Activated CD4-positive, alpha-beta T cell treated with anti-CD3 and anti-CD28 coated beads, Interleukin-2, amount 50 U/mL, for 4 hours (primary cell): Measurements from ENCODE around the gene UBE2G2.

Experiments
- DNase-seq, 2 experiments: peaks; one replicate each; pipeline ENCODE4 v3.0.0-alpha.2; 2020

Gene UBE2G2

GRCh38 chr21:44742418-44743153 lies 59.0 kb downstream of the UBE2G2 start:
- no peak for DNase-seq

GRCh38 chr21:44741921-44742320 lies 59.7 kb downstream of the UBE2G2 start:
- no peak for DNase-seq

DNA sequence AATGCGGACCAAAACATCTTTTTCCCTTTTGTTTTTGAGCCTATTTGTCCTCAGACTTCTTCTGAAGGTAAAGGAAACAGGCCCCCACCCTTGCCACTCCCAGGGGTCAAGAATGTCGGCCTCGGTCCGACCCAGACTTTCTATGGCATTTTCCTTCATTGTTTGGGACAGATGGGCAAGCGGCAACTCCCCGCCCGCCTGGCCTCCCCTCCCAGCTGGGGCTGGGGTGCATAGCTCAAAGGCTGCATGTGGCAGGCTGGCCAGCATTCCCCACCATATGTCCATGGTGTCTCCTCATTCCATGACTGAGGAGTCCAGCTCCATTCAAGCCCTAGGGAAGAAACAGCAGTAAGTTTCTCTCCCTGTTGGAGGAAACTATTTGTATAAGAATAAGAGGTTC lies 60.9 kb downstream of the UBE2G2 start:
- DNase-seq, result no peak

- DNase-seq, result no peak
Measured at GRCh38 chr21:44739316-44739715, 62.3 kb downstream of the UBE2G2 start.

- DNase-seq, result no peak
Measured at GRCh38 chr21:44738621-44739020, 63.0 kb downstream of the UBE2G2 start.

GRCh38 chr21:44737706-44738354 lies 63.8 kb downstream of the UBE2G2 start:
- no peak for DNase-seq

- no peak for DNase-seq
Measured at GRCh38 chr21:44736291-44737004, 65.2 kb downstream of the UBE2G2 start.

DNA sequence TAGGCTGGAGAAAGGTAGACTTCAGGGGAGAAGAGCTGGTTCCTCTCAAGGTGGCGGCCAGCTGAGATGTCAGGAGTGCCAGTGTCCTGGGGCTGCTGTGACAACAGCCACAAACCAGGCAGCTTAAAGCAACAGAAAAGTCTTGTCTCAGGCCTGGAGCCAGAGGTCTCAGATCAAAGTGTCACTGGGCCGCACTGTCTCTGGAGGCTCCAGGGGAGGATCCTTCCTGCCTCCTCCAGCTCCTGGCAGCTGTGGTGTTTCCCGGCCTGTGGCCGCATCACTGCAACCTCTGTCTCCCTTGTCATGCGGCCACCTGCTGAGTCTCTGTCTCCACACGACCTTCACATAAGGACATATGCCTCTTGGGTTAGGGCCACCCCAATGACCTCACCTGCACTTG lies 65.8 kb downstream of the UBE2G2 start:
- DNase-seq, result no peak

- no peak for DNase-seq
Measured at GRCh38 chr21:44734841-44735240, 66.8 kb downstream of the UBE2G2 start.

GRCh38 chr21:44734026-44734745 lies 67.4 kb downstream of the UBE2G2 start:
- no peak for DNase-seq

DNA sequence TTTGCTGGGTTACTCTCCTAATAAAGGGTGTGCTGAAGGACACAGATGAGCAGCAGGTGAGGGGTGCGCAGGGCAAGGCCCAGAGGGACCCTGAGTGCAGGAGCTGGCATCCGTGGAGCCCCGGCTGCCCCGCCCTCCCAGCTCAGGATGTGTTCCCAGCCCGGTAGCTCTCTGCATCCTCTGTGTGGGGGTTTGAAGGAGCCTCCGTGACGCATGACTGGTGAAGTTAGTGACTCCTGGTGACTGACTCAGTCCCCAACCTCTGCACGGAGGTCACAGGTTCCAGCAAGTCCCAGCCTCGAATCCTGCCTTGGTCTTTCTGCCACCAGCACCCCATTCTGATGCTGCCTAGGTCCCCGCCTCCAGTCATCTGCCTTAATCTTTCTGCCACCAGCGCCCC lies 68.7 kb downstream of the UBE2G2 start:
- no peak for DNase-seq

DNA sequence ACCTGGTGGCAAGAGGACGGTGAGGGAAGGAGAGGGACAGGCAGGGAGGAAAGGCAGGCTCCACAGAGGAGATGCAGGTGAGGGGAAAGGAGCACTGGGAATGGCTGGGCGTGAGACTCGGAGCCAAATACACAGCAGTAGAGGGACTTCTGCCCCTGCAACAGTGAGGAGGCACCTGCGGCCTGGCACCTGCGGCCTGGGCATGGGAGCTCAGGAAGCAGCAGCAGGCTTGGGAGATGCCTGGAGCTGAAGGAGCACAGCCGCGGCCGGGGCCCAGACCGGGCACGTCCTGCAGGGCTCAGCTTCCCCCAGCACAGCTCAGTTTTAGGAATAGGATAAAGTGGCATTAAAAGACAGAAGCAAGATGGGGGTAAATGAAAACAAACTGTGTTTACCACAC lies 69.4 kb downstream of the UBE2G2 start:
- no peak for DNase-seq

DNA sequence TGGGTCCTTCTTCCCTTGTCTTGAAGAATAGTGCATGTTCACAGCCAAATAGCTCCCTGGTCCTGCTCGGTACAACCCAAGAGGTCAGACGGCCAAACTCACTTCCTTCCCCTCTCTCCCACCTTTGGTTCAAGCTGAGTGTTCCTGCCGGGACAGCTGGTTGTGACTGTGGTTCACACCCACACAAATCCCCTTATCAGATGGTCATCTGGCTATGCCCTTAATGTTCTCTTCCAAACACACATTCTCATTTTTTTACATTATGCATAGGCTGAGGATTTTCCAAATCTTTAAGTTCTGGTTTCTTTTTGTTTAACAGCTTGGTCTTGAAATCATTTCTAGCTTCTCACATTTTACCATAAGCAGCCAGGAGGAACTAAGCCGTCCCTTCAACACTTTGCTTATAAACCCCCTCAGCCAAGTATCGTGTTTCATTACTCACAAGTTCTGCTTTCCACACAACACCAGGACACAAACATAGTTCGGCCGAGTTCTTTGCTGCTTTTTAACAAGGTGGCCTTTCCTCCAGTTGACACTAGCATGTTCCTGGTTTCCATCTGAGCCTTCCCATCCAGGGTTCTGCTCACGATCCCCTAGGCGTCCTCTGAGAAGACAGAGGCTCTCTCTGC lies 70.6 kb downstream of the UBE2G2 start:
- no peak for DNase-seq

GRCh38 chr21:44730028-44730395 lies 71.6 kb downstream of the UBE2G2 start:
- DNase-seq, result no peak

DNA sequence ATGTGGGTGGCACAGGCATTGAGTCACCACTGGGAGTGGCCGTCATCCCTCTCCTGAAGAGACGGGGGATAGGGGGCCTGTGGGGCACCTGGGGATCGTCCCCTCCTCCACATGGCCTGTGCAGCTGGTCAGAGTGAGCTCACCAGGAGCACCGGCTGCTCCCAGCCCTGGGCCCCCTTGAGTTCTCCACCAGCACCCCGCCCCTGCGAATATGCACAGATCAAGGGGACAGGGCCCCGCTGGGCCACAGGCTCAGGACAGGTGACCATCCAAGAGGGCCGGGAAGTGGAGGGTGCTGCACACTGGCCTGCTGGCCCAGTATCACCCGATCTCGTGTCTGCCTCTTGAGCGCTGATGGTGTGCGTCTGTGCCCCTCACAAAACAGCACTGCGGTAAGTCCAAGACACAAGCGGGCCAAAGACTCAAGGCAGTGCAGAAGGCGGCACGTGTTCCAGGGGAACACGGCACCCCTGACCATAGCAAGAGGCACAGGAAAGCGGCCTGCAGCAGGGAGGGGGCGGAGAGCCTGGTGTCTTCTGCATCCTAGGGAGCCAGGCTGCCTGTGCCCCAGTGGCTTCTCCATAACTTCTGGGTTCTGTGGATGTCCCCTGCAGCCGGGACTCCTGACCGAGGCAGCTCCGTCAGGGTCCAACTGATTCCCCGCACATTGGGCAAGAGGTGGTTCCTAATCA lies 72.1 kb downstream of the UBE2G2 start:
- no peak for DNase-seq

- DNase-seq, result no peak
Measured at GRCh38 chr21:44728716-44729115, 72.9 kb downstream of the UBE2G2 start.

DNA sequence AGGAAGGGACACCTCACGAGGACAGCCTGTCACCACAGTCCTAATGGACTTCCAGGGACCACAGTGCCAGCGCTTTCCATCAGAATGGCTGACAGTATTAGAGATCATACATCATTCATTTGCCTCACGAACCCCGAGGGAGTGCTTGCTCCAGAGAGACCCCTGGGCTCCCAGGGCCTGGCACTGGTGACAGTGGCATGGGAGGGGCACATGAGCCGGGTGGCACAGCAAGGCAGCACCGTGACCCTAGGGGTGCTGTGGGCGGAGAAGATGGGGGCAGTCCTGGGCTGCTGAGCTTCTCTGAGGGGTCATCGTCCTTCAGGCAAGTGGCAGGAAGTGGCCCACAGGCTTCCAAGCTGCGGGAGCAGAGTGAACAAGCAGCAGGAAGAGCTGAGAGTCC lies 73.9 kb downstream of the UBE2G2 start:
- no peak for DNase-seq

- DNase-seq, result no peak
Measured at GRCh38 chr21:44727321-44727720, 74.3 kb downstream of the UBE2G2 start.

DNA sequence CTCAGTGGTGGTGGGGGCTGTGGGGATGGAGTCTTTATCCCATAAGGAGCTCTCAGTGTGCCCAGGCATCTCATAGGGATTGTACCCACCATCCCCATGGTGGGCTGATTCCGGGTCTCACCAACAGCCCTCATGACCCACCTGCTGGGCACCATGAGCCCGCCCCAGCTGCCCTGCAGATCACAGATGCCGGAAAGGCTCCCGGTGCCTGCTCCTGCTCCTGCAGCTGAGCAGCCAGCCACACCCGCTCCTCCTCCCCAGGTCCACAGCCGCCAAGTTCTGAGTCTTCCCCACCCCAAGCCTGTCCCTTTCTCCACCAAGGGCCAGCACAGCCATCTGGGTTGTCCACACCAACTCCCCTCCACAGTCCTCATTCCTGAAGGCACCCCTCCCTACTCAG lies 74.8 kb downstream of the UBE2G2 start:
- no peak for DNase-seq

DNA sequence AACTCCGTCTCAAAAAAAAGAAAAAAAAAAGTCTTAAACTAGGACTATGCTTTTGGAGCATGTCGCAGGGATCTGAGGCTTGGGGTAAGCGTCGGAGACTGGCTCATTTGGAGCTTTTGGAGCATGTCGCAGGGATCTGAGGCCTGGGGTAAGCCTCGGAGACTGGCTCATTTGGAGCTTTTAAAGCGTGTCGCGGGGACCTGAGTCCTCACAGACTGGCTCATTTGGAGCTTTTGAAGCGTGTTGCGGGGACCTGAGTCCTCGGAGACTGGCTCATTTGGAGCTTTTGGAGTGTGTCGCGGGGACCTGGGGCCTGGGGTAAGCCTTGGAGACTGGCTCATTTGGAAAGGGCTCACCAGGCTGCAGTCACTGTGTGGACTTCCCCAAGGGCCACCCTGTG lies 76.7 kb downstream of the UBE2G2 start:
- no peak for DNase-seq

GRCh38 chr21:44724196-44724595 lies 77.4 kb downstream of the UBE2G2 start:
- no peak for DNase-seq
